OCI-LY3 (cell line): ENCODE measurements around the gene SLC5A10.

Experiments used
- H2AFZ ChIP-seq: fragments of 200-600, 300-600 bp; shearing (Covaris generic); 2 replicates; pipeline ENCODE4 v1.6.0; 2014; ENCODE audit warnings: antibody characterized with exemption, low read depth, low read length
- H3K27ac ChIP-seq: fragments of 200-600, 300-600 bp; sonication (generic); 2 replicates; pipeline ENCODE4 v1.5.1; 2014; ENCODE audit warnings: mild to moderate bottlenecking, low read length, moderate library complexity, mixed read lengths
- H3K27me3 ChIP-seq: fragments of 200-600, 300-600 bp; sonication (generic); 2 replicates; pipeline ENCODE4 v1.6.1; 2014; ENCODE audit warnings: low read depth, low read length, mixed read lengths
- H3K36me3 ChIP-seq: fragments of 200-600, 300-600 bp; sonication (generic); replicated peaks from 2 replicates; pipeline ENCODE3; 2014; ENCODE audit warnings: low read depth, low read length, mixed read lengths
- H3K4me1 ChIP-seq: fragments of 300-600, 200-600 bp; sonication (generic); 2 replicates; pipeline ENCODE4 v1.6.1; 2014; ENCODE audit warnings: low read length, mixed read lengths
- H3K4me2 ChIP-seq: fragments of 200-600, 300-600 bp; sonication (generic); 2 replicates; pipeline ENCODE4 v1.6.1; 2014; ENCODE audit warnings: low read length, mixed read lengths
- H3K4me3 ChIP-seq: fragments of 300-600, 200-600 bp; sonication (generic); 2 replicates; pipeline ENCODE4 v1.5.1; 2014; ENCODE audit warnings: antibody characterized with exemption, mild to moderate bottlenecking, low read length, moderate library complexity
- H3K79me2 ChIP-seq: fragments of 300-600, 200-600 bp; shearing (Covaris generic); 2 replicates; pipeline ENCODE4 v1.6.1; 2014; ENCODE audit warnings: mild to moderate bottlenecking, low read length, mixed read lengths
- H3K9ac ChIP-seq: fragments of 300-600, 200-600 bp; shearing (Covaris generic); 2 replicates; pipeline ENCODE4 v1.6.0; 2014; ENCODE audit warnings: mild to moderate bottlenecking, low read length, moderate library complexity
- H3K9me3 ChIP-seq: fragments of 200-600, 300-600 bp; shearing (Covaris generic); 2 replicates; pipeline ENCODE4 v1.6.1; 2014; ENCODE audit warnings: low read length, mixed read lengths; ENCODE audit not compliant: insufficient read depth
- H4K20me1 ChIP-seq: fragments of 200-600, 300-600 bp; sonication (generic); 2 replicates; pipeline ENCODE4 v1.6.1; 2016; ENCODE audit warnings: low read length, mixed read lengths; ENCODE audit not compliant: insufficient read depth
- EZH2phosphoT487 ChIP-seq: fragments of 200-600 bp; shearing (Covaris generic); IDR thresholded peaks from 2 replicates; pipeline ENCODE4 v1.6.1; 2018; ENCODE audit warnings: antibody characterized with exemption, mixed run types, low read depth
- TF ChIP-seq, protein P1 (sequence below): fragments of 200-600, 300-600 bp; sonication (generic); IDR thresholded peaks from 2 replicates; pipeline ENCODE4 v1.5.1; 2014; ENCODE audit warnings: antibody characterized with exemption, low read length, low read depth

Gene SLC5A10

DNA sequence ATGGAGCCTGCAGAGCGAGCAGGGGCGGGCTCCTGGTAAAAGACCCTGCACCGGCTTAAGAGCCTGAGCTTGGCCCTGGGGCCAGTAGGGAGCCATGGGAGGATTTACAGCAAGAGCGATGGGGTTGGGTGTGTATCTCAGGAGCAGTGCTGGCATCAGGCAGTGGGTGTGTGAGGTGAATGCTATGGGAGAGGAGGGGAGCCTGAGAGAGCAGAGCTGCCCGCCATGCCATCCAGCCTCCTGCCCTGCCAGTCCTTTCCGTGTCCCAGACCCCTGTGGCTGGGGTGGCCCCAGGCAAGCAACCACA is 29.3 kb downstream of the SLC5A10 start:
- Histone ChIP-seq H2AFZ (no peak overlapping the region), H3K9ac (no peak overlapping the region), H4K20me1 (no peaks in the 10 kb centered on the region), H3K4me2 (no peak overlapping the region), H3K4me3 (no peak overlapping the region), H3K4me1 (no peaks in the 10 kb centered on the region), H3K27ac (no peak overlapping the region), H3K9me3 (no peaks in the 10 kb centered on the region), H3K79me2 (no peaks in the 10 kb centered on the region), H3K36me3 (no peaks in the 10 kb centered on the region), H3K27me3 (no peaks in the 10 kb centered on the region)
- TF ChIP-seq, protein P1, sequence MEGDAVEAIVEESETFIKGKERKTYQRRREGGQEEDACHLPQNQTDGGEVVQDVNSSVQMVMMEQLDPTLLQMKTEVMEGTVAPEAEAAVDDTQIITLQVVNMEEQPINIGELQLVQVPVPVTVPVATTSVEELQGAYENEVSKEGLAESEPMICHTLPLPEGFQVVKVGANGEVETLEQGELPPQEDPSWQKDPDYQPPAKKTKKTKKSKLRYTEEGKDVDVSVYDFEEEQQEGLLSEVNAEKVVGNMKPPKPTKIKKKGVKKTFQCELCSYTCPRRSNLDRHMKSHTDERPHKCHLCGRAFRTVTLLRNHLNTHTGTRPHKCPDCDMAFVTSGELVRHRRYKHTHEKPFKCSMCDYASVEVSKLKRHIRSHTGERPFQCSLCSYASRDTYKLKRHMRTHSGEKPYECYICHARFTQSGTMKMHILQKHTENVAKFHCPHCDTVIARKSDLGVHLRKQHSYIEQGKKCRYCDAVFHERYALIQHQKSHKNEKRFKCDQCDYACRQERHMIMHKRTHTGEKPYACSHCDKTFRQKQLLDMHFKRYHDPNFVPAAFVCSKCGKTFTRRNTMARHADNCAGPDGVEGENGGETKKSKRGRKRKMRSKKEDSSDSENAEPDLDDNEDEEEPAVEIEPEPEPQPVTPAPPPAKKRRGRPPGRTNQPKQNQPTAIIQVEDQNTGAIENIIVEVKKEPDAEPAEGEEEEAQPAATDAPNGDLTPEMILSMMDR, result no peak
- no peak for TF ChIP-seq EZH2phosphoT487

DNA sequence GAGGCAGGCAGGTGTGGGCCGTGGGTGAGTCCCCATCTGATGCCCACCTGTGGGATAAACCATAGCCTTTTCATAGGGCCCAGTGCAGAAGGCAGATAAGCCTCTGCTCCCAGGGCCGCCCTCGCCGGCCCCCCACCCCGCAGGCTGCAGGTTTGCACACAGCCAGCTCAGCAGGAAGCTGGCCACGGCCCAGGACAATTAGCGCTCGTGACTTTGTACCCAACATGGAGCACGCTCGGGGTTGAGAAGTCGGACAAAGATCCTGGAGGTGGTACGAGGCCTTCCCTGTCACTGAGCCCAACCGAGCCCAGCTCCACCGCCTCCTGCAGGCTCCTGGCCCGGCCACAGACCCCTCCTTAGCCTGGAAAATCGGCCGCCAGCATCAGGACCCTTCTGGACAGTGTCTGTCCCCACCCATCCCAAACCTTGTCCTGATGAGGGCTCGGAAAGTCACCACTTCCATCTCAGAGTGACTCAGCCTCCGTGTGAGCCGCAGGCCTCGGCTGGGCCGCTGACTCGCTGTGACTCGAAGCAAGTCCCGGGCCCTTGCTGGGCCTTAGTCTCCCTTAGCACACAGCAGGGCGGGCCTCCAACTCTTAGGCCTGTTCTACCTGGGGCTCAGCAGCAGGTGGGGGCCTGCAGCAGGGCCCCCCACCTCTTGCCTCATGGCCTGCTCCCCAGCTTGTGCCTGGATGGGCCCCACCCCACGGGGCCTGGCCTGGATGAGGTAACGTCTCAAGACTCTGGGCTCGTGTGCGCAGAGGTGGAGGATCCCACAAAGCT is 29.9 kb downstream of the SLC5A10 start:
- Histone ChIP-seq H3K27me3 (no peaks in the 10 kb centered on the region), H4K20me1 (no peaks in the 10 kb centered on the region), H2AFZ (no peak overlapping the region), H3K4me3 (no peak overlapping the region), H3K27ac (no peak overlapping the region), H3K79me2 (no peaks in the 10 kb centered on the region), H3K4me2 (no peak overlapping the region), H3K9ac (no peak overlapping the region), H3K36me3 (no peaks in the 10 kb centered on the region), H3K4me1 (no peaks in the 10 kb centered on the region), H3K9me3 (no peaks in the 10 kb centered on the region)
- TF ChIP-seq, protein P1, result no peak
- TF ChIP-seq EZH2phosphoT487, result no peak

DNA sequence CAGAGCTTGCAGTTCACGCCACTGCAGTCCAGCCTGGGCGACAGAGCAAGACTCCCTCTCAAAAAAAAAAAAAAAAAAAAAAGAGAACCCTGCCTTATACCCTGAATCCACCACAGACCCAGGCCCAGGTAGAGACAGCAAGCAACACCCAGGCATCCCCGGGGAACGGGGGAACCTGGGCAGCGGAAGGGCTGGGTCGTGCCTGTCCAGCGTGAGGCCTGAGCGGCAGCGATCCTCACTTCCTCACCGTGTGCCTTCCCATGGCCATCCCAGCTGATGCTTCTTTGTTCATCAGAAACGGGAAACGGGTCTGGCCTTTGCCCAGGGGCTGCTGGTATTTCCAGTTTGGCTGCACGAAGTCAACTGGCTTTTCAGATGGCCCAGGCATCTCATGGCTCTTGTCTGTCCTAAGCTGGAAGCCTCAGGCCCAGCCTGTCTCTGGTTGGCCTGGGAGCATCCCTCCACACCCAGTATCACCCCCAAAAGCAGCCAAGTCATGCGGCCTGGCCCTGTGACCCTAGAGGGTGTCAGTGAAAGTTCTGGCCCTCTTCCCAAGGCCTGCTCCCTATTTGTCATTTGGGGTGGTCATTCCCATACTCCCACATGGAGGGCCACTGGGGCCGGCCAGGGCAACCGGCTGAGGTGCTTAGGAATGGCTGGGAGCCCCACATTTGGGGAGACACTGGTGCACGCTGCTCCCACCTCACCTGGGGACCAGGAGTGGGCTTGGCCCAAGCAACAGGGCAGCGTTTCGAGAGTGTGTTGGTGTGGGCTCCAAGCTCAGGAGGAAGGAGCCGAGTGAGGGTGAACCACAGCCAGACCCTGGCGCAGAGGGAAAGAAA is 32.5 kb downstream of the SLC5A10 start:
- TF ChIP-seq, protein P1, result no peak
- TF ChIP-seq EZH2phosphoT487, result no peak
- Histone ChIP-seq H3K9ac (no peak overlapping the region), H3K79me2 (no peaks in the 10 kb centered on the region), H4K20me1 (no peaks in the 10 kb centered on the region), H3K27me3 (no peaks in the 10 kb centered on the region), H2AFZ (no peak overlapping the region), H3K9me3 (no peaks in the 10 kb centered on the region), H3K27ac (no peak overlapping the region), H3K4me1 (no peaks in the 10 kb centered on the region), H3K4me3 (no peak overlapping the region), H3K4me2 (no peak overlapping the region), H3K36me3 (no peaks in the 10 kb centered on the region)

DNA sequence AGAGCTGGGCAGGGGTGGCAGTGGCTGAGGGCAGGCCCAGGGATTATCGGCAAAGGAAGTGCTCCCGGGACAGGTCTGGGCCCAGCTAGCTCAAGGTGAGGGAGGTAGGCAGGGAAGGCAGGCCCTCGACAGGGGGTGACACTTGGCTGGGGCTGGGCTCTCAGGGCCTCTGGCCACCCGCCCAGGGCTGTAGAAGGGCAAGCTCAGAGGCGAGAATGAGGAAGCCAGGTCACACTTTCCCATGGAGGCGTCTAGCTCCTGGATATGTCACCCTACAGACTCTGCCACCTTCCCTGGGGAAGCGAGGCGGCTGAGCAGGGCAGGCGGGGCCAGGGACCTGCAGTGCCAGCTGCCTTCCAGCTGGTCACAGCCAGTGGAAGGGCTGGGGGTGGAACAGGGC is 33.5 kb downstream of the SLC5A10 start:
- H3K9me3 ChIP-seq, result no peaks in the 10 kb centered on the region
- no peaks in the 10 kb centered on the region for H3K79me2 ChIP-seq
- no peaks in the 10 kb centered on the region for H4K20me1 ChIP-seq
- H3K27ac ChIP-seq, result no peak overlapping the region
- no peaks in the 10 kb centered on the region for H3K36me3 ChIP-seq
- no peaks in the 10 kb centered on the region for H3K4me1 ChIP-seq
- H2AFZ ChIP-seq, result no peak overlapping the region
- H3K9ac ChIP-seq, result no peak overlapping the region
- no peak for TF ChIP-seq EZH2phosphoT487
- TF ChIP-seq, protein P1, result no peak
- H3K4me2 ChIP-seq, result no peak overlapping the region
- H3K27me3 ChIP-seq, result no peaks in the 10 kb centered on the region
- no peak overlapping the region for H3K4me3 ChIP-seq
